ENCODE data around the gene C22orf31.

The C22orf31 gene

GRCh38 chr22:29080106-29080975 is 18.7 kb upstream of the C22orf31 start:
- no peak for DNase-seq

- DNase-seq = no peak
Measured at GRCh38 chr22:29079218-29079901, 17.7 kb upstream of the C22orf31 start.

GRCh38 chr22:29078869-29079207 is 17.2 kb upstream of the C22orf31 start:
- DNase-seq = no peak

GRCh38 chr22:29078036-29078868 is 16.6 kb upstream of the C22orf31 start:
- no peak for DNase-seq

- DNase-seq = no peak
Measured at GRCh38 chr22:29074276-29074772, 12.7 kb upstream of the C22orf31 start.

GRCh38 chr22:29073618-29074275 is 12.1 kb upstream of the C22orf31 start:
- no peak for DNase-seq

- no peak for DNase-seq
Measured at GRCh38 chr22:29072979-29073617, 11.5 kb upstream of the C22orf31 start, which contains the start of gene KREMEN1. Gene KREMEN1 (plus strand): TSS chr22:29073035. CDS start chr22:29073131, 96 bp downstream.

GRCh38 chr22:29072193-29072978 is 10.8 kb upstream of the C22orf31 start:
- peak; percentile 64 for DNase-seq

- peak; percentile 25 for DNase-seq
Measured at GRCh38 chr22:29071261-29072045, 9.8 kb upstream of the C22orf31 start.

GRCh38 chr22:29070490-29070889 is 8.9 kb upstream of the C22orf31 start:
- no peak for DNase-seq

- DNase-seq = no peak
Measured at GRCh38 chr22:29069463-29069862, 7.8 kb upstream of the C22orf31 start.

- DNase-seq = no peak
Measured at GRCh38 chr22:29065468-29066190, 4.0 kb upstream of the C22orf31 start.

- no peak for DNase-seq
Measured at GRCh38 chr22:29062286-29062821, 723 bp upstream of the C22orf31 start.

GRCh38 chr22:29060931-29061330 is 700 bp downstream of the C22orf31 start:
- no peak for DNase-seq

- no peak for DNase-seq
Measured at GRCh38 chr22:29060251-29060869, 1.3 kb downstream of the C22orf31 start.

- no peak for DNase-seq
Measured at GRCh38 chr22:29056472-29056871, 5.2 kb downstream of the C22orf31 start.

GRCh38 chr22:29055192-29055830 is 6.3 kb downstream of the C22orf31 start:
- DNase-seq = no peak

GRCh38 chr22:29054251-29054767 is 7.3 kb downstream of the C22orf31 start:
- DNase-seq = no peak

All from HCEC 1CT (cell line).